Progenitor cell of endocrine pancreas (in vitro differentiated cells): ENCODE measurements around the gene JPH3. TPM values are rescaled to one million over a fixed set of nuclear protein-coding genes. Genes with fewer than 3 reads are reported as not detected.

ENCODE experiments used
- DNase-seq: peaks from one replicate; pipeline ENCODE4 v3.0.0; 2021; ENCODE audit warnings: low spot score; ENCODE audit not compliant: unreplicated experiment
- H3K27ac Mint-ChIP-seq: 2 replicates; pipeline ENCODE4 v1.8.0; 2021; ENCODE audit warnings: mild to moderate bottlenecking, moderate library complexity, mixed read lengths
- H3K27me3 Mint-ChIP-seq: 2 replicates; pipeline ENCODE4 v1.8.0; 2021; ENCODE audit warnings: mixed read lengths
- H3K36me3 Mint-ChIP-seq: 2 replicates; pipeline ENCODE4 v1.8.0; 2022; ENCODE audit warnings: mixed read lengths; ENCODE audit not compliant: insufficient read depth
- H3K4me1 Mint-ChIP-seq: 2 replicates; pipeline ENCODE4 v1.8.0; 2021; ENCODE audit warnings: low read depth, mixed read lengths
- H3K4me3 Mint-ChIP-seq: 2 replicates; pipeline ENCODE4 v1.8.0; 2021; ENCODE audit warnings: low read depth, mild to moderate bottlenecking, moderate library complexity, mixed read lengths
- H3K9me3 Mint-ChIP-seq: 2 replicates; pipeline ENCODE4 v1.8.0; 2021; ENCODE audit warnings: low read depth, mixed read lengths
- total RNA-seq: library from RNA; stranded (reverse); gene quantifications from 2 replicates; pipeline ENCODE4 v1.2.1, GENCODE V29; 2021
- TF ChIP-seq, protein P1 (sequence below): fragments of 200-600 bp; sonication (generic); IDR thresholded peaks from one replicate; pipeline ENCODE4 v1.5.0; 2021; ENCODE audit warnings: antibody characterized with exemption, mild to moderate bottlenecking; ENCODE audit not compliant: unreplicated experiment

The JPH3 gene
- total RNA-seq, 1 donor from 2014 or later: 26.4 TPM

DNA sequence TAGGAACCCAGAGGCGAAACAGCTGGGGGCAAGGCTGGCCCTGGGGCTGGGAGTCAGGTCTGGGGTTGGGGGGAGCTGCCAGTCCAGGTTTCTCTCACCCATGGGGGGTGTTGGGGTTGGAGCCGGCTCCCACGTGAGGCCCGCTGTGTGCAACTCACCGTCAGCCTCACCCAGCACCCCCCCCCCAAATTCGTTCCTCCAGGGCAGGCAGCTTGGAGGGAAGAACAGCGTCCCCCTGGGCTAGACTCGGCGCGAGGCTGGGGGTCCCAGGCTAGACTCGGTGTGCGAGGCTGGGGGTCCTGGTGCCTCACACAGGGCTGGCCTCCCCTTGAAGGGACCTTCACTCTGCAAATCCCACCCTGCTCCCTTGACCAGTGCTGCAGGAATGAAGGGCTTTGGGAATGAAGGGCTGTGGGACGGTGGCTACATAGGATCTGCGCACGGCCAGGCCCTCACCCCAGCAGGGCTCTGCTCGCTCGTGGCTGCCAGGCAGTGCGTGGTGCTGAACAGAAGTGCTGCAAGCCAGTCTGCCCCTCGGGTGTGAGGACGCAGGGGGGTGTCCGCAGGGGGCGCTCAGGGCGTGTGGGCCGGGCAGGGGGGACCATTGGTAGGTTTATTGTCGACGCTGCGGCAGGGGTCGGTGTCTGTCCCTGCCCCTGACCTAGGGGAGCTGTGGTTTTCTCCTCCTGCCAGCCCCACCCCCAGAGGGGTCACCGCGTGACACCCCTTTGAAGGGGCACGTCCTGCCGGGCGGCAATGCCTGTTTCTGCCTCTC, 88.8 kb downstream of the JPH3 start:
- Mint-ChIP-seq H3K4me1 (no peaks in the 10 kb centered on the region), H3K4me3 (no peak overlapping the region), H3K36me3 (no peaks in the 10 kb centered on the region), H3K9me3 (no peaks in the 10 kb centered on the region), H3K27ac (no peak overlapping the region), H3K27me3 (no peaks in the 10 kb centered on the region)
- no peak for DNase-seq
- TF ChIP-seq, protein P1, sequence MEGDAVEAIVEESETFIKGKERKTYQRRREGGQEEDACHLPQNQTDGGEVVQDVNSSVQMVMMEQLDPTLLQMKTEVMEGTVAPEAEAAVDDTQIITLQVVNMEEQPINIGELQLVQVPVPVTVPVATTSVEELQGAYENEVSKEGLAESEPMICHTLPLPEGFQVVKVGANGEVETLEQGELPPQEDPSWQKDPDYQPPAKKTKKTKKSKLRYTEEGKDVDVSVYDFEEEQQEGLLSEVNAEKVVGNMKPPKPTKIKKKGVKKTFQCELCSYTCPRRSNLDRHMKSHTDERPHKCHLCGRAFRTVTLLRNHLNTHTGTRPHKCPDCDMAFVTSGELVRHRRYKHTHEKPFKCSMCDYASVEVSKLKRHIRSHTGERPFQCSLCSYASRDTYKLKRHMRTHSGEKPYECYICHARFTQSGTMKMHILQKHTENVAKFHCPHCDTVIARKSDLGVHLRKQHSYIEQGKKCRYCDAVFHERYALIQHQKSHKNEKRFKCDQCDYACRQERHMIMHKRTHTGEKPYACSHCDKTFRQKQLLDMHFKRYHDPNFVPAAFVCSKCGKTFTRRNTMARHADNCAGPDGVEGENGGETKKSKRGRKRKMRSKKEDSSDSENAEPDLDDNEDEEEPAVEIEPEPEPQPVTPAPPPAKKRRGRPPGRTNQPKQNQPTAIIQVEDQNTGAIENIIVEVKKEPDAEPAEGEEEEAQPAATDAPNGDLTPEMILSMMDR: no peak

DNA sequence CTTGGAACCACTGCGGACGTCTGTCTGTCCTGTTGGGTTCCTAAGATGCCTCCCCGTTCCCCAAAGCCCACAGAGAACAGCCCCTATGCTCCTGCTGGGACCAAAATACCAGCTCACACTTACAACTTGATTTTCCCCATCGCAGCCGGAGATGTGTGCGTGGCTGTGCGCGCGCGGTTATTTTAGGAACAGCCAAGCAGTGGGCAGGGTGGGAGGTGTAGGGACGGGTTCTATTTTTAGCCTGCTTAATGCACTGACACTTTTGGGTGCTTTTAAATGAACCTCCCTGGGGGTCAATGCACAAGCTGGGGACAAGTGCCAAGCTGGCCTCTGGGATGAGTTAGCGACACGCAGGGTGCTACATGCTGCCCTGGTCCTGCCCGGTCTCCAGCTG, 89.4 kb downstream of the JPH3 start:
- no peak for DNase-seq
- H3K27ac Mint-ChIP-seq: no peak overlapping the region
- no peaks in the 10 kb centered on the region for H3K4me1 Mint-ChIP-seq
- no peaks in the 10 kb centered on the region for H3K9me3 Mint-ChIP-seq
- H3K27me3 Mint-ChIP-seq: no peaks in the 10 kb centered on the region
- TF ChIP-seq, protein P1: no peak
- peaks cover 4% of the 10 kb centered on the region for H3K36me3 Mint-ChIP-seq
- no peak overlapping the region for H3K4me3 Mint-ChIP-seq

DNA sequence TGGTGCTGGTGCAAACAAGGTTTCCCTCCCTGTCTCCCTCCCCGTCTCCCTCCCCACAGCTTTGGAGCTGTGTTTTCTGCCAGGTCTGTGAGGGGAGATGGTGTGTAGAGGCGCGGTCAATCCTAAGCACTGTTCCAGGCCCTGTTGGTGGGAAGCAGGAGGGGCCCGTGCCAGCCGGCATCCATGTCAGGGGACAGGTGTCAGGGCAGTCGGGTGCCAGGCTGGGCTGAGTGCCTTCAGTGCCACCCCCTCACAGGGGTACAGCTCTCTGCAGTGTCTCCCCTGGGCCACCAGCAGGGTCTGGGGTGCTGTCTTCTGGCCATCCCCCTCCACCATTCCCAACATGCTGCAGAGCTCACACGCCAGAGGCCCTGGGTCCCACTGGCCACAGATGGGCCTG, 89.9 kb downstream of the JPH3 start:
- TF ChIP-seq, protein P1: no peak
- Mint-ChIP-seq H3K27ac (no peak overlapping the region), H3K9me3 (no peaks in the 10 kb centered on the region), H3K36me3 (peaks cover 4% of the 10 kb centered on the region), H3K27me3 (no peaks in the 10 kb centered on the region), H3K4me3 (no peak overlapping the region), H3K4me1 (no peaks in the 10 kb centered on the region)
- DNase-seq: no peak

DNA sequence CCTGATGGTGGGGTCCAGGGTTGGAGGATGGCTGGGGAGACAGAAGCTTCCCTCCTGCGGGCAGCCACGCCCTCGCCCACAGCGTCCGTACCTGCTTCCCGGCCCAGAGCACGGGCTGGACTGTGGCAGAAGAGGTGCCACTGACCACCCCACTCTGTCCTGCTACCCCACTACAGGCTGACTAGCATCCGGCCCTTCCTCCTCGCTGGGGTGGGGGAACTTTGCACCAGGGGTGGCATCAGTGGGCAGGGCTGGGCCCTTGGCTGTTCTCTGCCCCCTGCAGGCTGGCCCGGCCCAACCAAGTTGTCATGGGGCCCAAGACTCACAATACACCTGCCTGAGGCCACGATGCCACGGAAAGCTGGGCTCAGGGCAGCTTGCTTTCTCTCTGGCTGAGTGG, 90.4 kb downstream of the JPH3 start:
- TF ChIP-seq, protein P1: no peak
- Mint-ChIP-seq H3K9me3 (no peaks in the 10 kb centered on the region), H3K4me1 (no peaks in the 10 kb centered on the region), H3K27me3 (no peaks in the 10 kb centered on the region), H3K36me3 (peaks cover 6% of the 10 kb centered on the region), H3K4me3 (no peak overlapping the region), H3K27ac (no peak overlapping the region)
- DNase-seq: no peak

DNA sequence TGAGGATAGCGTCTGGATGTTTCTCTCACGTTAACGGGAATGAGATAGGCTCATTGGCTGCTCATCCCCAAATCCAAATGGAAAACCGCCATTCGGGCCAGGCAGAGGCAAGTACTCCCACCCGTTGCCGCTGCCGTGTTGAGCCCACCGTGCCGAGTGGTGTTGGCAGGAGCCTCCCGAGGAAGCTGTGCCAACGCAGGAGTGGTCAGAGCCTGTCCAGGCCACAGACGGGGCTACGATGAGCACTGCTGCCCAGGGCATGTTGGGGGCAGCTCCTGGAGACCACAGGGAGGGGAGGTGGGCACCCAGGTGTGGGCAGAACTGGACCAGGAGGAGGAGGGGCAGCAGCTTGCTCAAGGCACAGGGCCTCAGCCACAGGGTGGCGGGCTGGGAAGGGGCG, 91.5 kb downstream of the JPH3 start:
- Mint-ChIP-seq H3K36me3 (peaks cover 9% of the 10 kb centered on the region), H3K27me3 (no peaks in the 10 kb centered on the region), H3K4me3 (no peak overlapping the region), H3K9me3 (no peaks in the 10 kb centered on the region), H3K27ac (no peak overlapping the region), H3K4me1 (no peaks in the 10 kb centered on the region)
- DNase-seq: no peak
- TF ChIP-seq, protein P1: no peak
